Thyroid gland (tissue), 4 donors: ENCODE data around the gene HTR5A.

Source experiments
- POLR2A ChIP-seq, 2 donors: fragments of 450-650 bp; IDR thresholded peaks; one replicate each; pipeline ENCODE4 v1.6.1; 2017; ENCODE audit warnings: antibody characterized with exemption in 2 of 2, mild to moderate bottlenecking in 2 of 2, moderate library complexity in 1 of 2
- TF ChIP-seq, protein P1 (sequence below), 6 experiments: fragments of 200-600 bp in 3 of 6; fragments of 450-650 bp in 3 of 6; sonication (generic) in 3 of 6; IDR thresholded peaks; one replicate each; pipeline ENCODE4 v1.5.1; 2016 to 2019; ENCODE audit warnings: antibody characterized with exemption in 6 of 6, mild to moderate bottlenecking in 2 of 6, inconsistent platforms in 1 of 6, moderate library complexity in 1 of 6

DNA sequence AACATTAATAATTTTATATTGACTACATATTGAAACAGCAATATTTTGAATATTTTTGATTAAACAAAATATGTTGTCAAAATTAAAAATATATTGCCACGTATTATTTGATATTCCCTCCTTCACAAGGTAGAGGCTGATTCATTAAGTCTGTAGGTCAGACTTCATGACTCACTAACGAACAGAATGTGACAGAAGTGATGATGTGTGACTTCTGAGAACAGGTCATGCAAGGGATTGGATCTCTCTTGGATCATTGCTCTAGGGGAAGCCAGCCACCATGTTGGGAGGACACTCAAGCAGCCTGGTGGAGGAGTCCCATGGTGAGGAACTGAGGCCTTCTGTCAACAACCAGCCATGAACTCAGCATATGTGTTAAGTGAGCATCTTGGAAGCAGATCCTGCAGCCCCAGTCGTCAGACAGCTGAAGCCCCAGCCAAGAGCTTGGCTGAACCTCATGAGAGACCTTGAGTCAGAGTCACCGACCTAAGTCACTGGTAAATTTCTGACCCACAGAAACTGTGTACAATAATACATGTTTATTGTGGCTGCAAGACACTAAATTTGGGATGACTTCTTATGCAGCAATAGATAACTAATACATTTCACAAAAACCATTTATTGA is 66.6 kb downstream of the HTR5A start:
- TF ChIP-seq, protein P1, sequence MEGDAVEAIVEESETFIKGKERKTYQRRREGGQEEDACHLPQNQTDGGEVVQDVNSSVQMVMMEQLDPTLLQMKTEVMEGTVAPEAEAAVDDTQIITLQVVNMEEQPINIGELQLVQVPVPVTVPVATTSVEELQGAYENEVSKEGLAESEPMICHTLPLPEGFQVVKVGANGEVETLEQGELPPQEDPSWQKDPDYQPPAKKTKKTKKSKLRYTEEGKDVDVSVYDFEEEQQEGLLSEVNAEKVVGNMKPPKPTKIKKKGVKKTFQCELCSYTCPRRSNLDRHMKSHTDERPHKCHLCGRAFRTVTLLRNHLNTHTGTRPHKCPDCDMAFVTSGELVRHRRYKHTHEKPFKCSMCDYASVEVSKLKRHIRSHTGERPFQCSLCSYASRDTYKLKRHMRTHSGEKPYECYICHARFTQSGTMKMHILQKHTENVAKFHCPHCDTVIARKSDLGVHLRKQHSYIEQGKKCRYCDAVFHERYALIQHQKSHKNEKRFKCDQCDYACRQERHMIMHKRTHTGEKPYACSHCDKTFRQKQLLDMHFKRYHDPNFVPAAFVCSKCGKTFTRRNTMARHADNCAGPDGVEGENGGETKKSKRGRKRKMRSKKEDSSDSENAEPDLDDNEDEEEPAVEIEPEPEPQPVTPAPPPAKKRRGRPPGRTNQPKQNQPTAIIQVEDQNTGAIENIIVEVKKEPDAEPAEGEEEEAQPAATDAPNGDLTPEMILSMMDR (IDR thresholded peaks at IDR 0.05), result no peak
- no peak for TF ChIP-seq POLR2A (IDR thresholded peaks at IDR 0.05)
